Ovary (tissue), 9 donors: ENCODE measurements around the gene ELFN1. TPM values are rescaled to one million over a fixed set of nuclear protein-coding genes. Genes with fewer than 3 reads are reported as not detected.

ENCODE experiments used
- DNase-seq, 5 donors: peaks; one replicate each; pipeline ENCODE4 v3.0.0-alpha.2; 2019 to 2020
- H3K27ac ChIP-seq, 2 donors: fragments of 200-600 bp; one replicate each; pipeline versions ENCODE4 v1.5.1 to v1.8.0; 2019 to 2022
- H3K27me3 ChIP-seq: fragments of 200-600 bp; one replicate; pipeline ENCODE4 v1.8.0; 2022
- H3K36me3 ChIP-seq: fragments of 200-600 bp; sonication (generic); one replicate; pipeline ENCODE4 v1.5.1; 2019
- H3K4me1 ChIP-seq: one replicate; pipeline ENCODE4 v1.8.1; 2013; ENCODE audit warnings: mild to moderate bottlenecking, moderate library complexity; ENCODE audit not compliant: insufficient read depth
- H3K4me3 ChIP-seq: fragments of 200-600 bp; sonication (generic); one replicate; pipeline ENCODE4 v1.5.1; 2017
- H3K9me3 ChIP-seq, 2 donors: fragments of 200-600 bp in 1 of 2; sonication (generic) in 1 of 2; one replicate each; pipeline versions ENCODE4 v1.5.1 to v1.8.1; 2013 to 2019; ENCODE audit warnings: mild to moderate bottlenecking in 1 of 2, moderate library complexity in 1 of 2
- CTCF ChIP-seq, 3 donors: fragments of 450-650 bp in 2 of 3; fragments of 200-600 bp in 1 of 3; IDR thresholded peaks; one replicate each; pipeline versions ENCODE4 v1.5.1 to v1.8.0; 2016 to 2022; ENCODE audit warnings: antibody characterized with exemption in 3 of 3, mild to moderate bottlenecking in 1 of 3
- EP300 ChIP-seq: sonication (generic); formaldehyde crosslinking; IDR thresholded peaks from one replicate; pipeline ENCODE4 v1.6.1; 2017; ENCODE audit warnings: antibody characterized with exemption
- POLR2A ChIP-seq: fragments of 450-650 bp; IDR thresholded peaks from one replicate; pipeline ENCODE4 v1.6.1; 2017; ENCODE audit warnings: antibody characterized with exemption, mild to moderate bottlenecking, moderate library complexity
- WGBS, 3 donors: extraction: QIAGEN DNeasy Blood & Tissue Kit in 1 of 3; methylation state at CpG; one replicate each; pipeline versions ENCODE4 v1.1.5 to v1.1.7; 2013 to 2017; 5-methylcytosine and 5-hydroxymethylcytosine counted together
- intact Hi-C, 4 donors: fragments of 100-400 bp; cut with DNase I; formaldehyde crosslinking; loops; one replicate each; pipeline versions ENCODE4 v1.11.0 to v1.15.1; 2022 to 2023
- polyA plus RNA-seq, 2 donors: library from polyadenylated mRNA; stranded (reverse); fragments of 200-250 nt in 1 of 2; fragments of 350-450 nt in 1 of 2; fragmentation: Illumina TruSeq in 1 of 2; extraction: RNeasy Lipid Tissue Mini Kit (QIAGEN cat#74804) in 1 of 2; gene quantifications; one replicate each; pipeline ENCODE4 v1.2.3, GENCODE V29; 2013 to 2014
- total RNA-seq, 7 donors: library from RNA; depleted of rRNA in 2 of 7; stranded (reverse); fragments of >200 nt in 2 of 7; fragmentation: NEBNext Ultra II Directional in 3 of 7; extraction: Animal tissue kit (Norgen Biotek cat#: 25700) in 3 of 7; gene quantifications; one replicate each; pipeline versions ENCODE4 v1.1.0 to v1.2.4, GENCODE V29; 2016 to 2023
- donor health status: DM: no; HTN: no; CAD: no; lungs with moderate emphysema.
- donor health status: DM: no; HTN: no; CAD: no.
- donor health status: Bipolar disorder and iron deficiency.
- donor health status: DM: yes; HTN: yes; CAD: no.
- donor health status: DM: no; HTN: no; CAD: no.
- donor health status: DM: yes; HTN: yes; CAD: no.

Gene ELFN1
- total and polyA plus RNA-seq, 9 donors: 0.05 to 1.5 (median 0.60) TPM

GRCh38 chr7:1732645-1733044 lies 62.6 kb downstream of the ELFN1 start:
- H3K27me3 ChIP-seq: no peaks in the 10 kb centered on the region
- no peak for DNase-seq
- WGBS, 3 donors: 72 to 81% (median 74%) methylated on average over 10 of the region's 10 CpGs
- no peaks in the 10 kb centered on the region for H3K4me1 ChIP-seq
- no peak overlapping the region for H3K27ac ChIP-seq
- no peaks in the 10 kb centered on the region for H3K36me3 ChIP-seq
- peaks cover 0 to 12% of the 10 kb centered on the region in 2 donors for H3K9me3 ChIP-seq
- no peak for TF ChIP-seq CTCF (IDR thresholded peaks at IDR 0.05)
- no peak for TF ChIP-seq EP300
- TF ChIP-seq POLR2A: no peak
- intact Hi-C loops: no loop called here
- no peak overlapping the region for H3K4me3 ChIP-seq

GRCh38 chr7:1733206-1733907 lies 63.3 kb downstream of the ELFN1 start:
- intact Hi-C loops: no loop called here
- H3K4me3 ChIP-seq: no peak overlapping the region
- TF ChIP-seq POLR2A (no peak), CTCF (IDR thresholded peaks at IDR 0.05) (no peak), EP300 (no peak)
- no peaks in the 10 kb centered on the region for H3K4me1 ChIP-seq
- H3K27ac ChIP-seq: no peak overlapping the region
- no peaks in the 10 kb centered on the region for H3K36me3 ChIP-seq
- peaks cover 0 to 12% of the 10 kb centered on the region in 2 donors for H3K9me3 ChIP-seq
- no peaks in the 10 kb centered on the region for H3K27me3 ChIP-seq
- no peak for DNase-seq
- WGBS, 3 donors: 72 to 77% (median 72%) methylated on average over 19 of the region's 19 CpGs

GRCh38 chr7:1733908-1734730 lies 64.0 kb downstream of the ELFN1 start:
- no peaks in the 10 kb centered on the region for H3K27me3 ChIP-seq
- H3K4me3 ChIP-seq: no peak overlapping the region
- no peak for DNase-seq
- intact Hi-C loops: no loop called here
- no peak for TF ChIP-seq CTCF (IDR thresholded peaks at IDR 0.05)
- no peak for TF ChIP-seq EP300
- no peak for TF ChIP-seq POLR2A
- 68 to 77% (median 72%) methylated on average over 17 of the region's 17 CpGs for WGBS, 3 donors
- peaks cover 0 to 8% of the 10 kb centered on the region in 2 donors for H3K9me3 ChIP-seq
- no peaks in the 10 kb centered on the region for H3K4me1 ChIP-seq
- no peak overlapping the region for H3K27ac ChIP-seq
- H3K36me3 ChIP-seq: no peaks in the 10 kb centered on the region

- DNase-seq: no peak
These were observed 65.2 kb downstream of the ELFN1 start for GRCh38 chr7:1735262-1735661.

More at GRCh38 chr7:1735262-1735661, 65.2 kb downstream of the ELFN1 start:
- no peaks in the 10 kb centered on the region for H3K36me3 ChIP-seq
- intact Hi-C loops: loop anchor here in 1 of 4 donors (5.0 kb wide), 1 partner anchor 997 kb away; no protein-coding TSS in a partner anchor
- H3K9me3 ChIP-seq: no peaks in the 10 kb centered on the region
- H3K27ac ChIP-seq: no peak overlapping the region
- no peaks in the 10 kb centered on the region for H3K27me3 ChIP-seq
- no peaks in the 10 kb centered on the region for H3K4me1 ChIP-seq
- no peak for TF ChIP-seq EP300
- TF ChIP-seq POLR2A: no peak
- TF ChIP-seq CTCF (IDR thresholded peaks at IDR 0.05): no peak
- WGBS, 3 donors: 60 to 74% (median 62%) methylated on average over 13 to 14 of the region's 14 CpGs
- no peak overlapping the region for H3K4me3 ChIP-seq
